GM18517 (cell line): ENCODE measurements around the gene TXNDC11.

Source experiments
- ATAC-seq: cut with Tn5 transposase; IDR thresholded peaks from one replicate; pipeline ENCODE4 v1.9.1; 2021; ENCODE audit warnings: mild to moderate bottlenecking, moderate library complexity; ENCODE audit not compliant: unreplicated experiment

Gene TXNDC11

GRCh38 chr16:11752856-11753255 is 10.2 kb upstream of the TXNDC11 start:
- no peak for ATAC-seq

- ATAC-seq, result no peak
Measured at GRCh38 chr16:11750056-11750455, 7.4 kb upstream of the TXNDC11 start.

GRCh38 chr16:11748404-11749254 is 6.0 kb upstream of the TXNDC11 start:
- ATAC-seq, result no peak

GRCh38 chr16:11747949-11748403 is 5.3 kb upstream of the TXNDC11 start:
- ATAC-seq, result no peak

DNA sequence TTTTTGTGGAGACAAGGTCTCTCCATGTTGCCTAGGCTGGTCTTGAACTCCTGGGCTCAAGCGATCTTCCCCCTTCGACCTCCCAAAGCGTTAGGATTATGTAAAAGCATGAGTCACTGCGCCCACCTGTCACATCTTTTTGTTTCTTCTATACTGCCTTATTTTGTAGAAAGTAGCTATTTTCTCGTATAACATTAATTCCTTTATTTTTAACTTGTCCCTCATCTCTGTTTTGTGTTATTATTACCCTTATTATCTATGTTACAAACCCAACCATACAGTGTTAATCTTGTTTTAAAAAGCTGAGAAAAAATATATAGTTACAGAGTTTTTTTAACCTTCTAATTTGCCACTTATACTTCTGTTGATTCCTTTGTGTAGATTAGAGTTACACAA is 1.4 kb upstream of the TXNDC11 start:
- ATAC-seq, result no peak

DNA sequence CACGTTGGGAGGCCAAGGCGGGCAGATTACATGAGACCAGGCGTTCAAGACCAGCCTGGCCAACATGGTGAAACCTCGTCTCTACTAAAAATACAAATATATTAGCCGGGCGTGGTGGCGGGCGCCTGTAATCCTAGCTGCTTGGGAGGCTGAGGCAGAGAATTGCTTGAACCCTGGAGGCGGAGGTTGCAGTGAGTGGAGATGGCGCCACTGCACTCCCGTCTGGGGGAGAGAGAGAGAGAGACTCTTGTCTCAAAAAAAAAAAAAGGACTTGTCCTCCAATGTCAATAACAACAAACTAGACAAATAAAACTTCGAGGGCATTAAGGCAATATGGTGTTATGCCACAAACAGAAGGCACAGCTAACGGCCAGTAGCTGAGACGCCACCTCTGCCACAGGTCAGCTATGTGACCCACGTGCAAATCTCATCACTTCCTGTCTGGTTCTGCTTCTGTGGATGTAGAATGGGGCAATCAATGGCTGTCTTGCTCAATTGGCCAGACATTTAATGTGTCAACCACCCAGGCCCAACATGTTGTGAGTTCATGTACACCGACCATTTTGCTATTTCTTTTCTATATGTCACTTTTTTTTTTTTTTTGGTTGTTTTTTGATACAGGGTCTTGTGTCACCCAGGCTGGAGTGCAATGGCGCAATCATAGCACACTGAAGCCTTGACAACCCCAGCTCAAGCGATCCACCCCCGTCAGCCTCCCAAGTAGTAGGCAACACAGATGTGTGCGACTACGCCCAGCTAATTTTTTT is 834 bp upstream of the TXNDC11 start:
- ATAC-seq, result no peak

GRCh38 chr16:11742093-11742535 is 543 bp downstream of the TXNDC11 start:
- no peak for ATAC-seq

- ATAC-seq, result no peak
Measured at GRCh38 chr16:11740567-11740966, 2.1 kb downstream of the TXNDC11 start.

- no peak for ATAC-seq
Measured at GRCh38 chr16:11738742-11739544, 3.7 kb downstream of the TXNDC11 start.

GRCh38 chr16:11737713-11738112 is 4.9 kb downstream of the TXNDC11 start:
- no peak for ATAC-seq

- no peak for ATAC-seq
Measured at GRCh38 chr16:11736903-11737302, 5.8 kb downstream of the TXNDC11 start.

- no peak for ATAC-seq
Measured at GRCh38 chr16:11735787-11736186, 6.9 kb downstream of the TXNDC11 start.

- ATAC-seq, result no peak
Measured at GRCh38 chr16:11734653-11735043, 8.0 kb downstream of the TXNDC11 start.

GRCh38 chr16:11734025-11734652 is 8.5 kb downstream of the TXNDC11 start:
- ATAC-seq, result no peak

DNA sequence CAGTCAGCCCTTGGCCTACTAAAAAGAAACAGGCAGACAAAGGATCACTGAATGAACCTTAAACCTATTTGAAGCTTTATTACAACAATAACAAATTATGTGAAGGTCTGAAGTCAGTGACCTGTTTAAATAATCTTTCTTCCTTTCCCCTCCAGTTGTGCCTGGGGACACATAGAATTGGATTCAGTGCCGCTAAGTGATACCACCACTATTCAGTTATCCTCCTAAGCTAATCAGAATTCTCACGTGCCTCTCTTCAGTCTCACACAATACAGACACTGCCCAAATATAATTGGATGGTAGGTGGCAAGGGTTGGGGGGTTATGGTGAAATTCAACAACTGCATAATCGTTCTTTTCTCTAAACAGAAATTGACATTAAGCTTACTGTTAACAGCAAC is 11.4 kb downstream of the TXNDC11 start:
- no peak for ATAC-seq

- ATAC-seq, result no peak
Measured at GRCh38 chr16:11729787-11730186, 12.9 kb downstream of the TXNDC11 start.

GRCh38 chr16:11727796-11728543 is 14.7 kb downstream of the TXNDC11 start:
- peak; percentile 49 for ATAC-seq

- no peak for ATAC-seq
Measured at GRCh38 chr16:11726008-11726407, 16.6 kb downstream of the TXNDC11 start.

- no peak for ATAC-seq
Measured at GRCh38 chr16:11725457-11725856, 17.2 kb downstream of the TXNDC11 start.

DNA sequence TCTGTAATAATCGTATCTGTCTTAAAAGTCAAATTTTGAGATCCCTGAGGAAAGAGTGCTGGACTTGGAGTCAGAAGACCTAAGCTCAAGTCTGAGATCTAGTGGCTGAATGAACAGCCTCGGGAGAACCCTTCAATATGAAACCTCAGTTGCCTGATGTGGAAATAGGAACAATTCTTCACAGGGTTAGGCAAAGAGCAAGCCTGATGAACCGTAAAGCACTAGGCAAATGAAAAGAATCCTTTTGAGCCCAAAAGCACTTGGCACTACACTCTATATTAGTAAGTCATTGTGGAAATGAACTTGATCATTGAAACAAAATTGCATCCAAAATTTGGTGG is 20.2 kb downstream of the TXNDC11 start:
- no peak for ATAC-seq
